K562 (cell line): ENCODE results near the gene ILF2. TPM values are rescaled to one million over a fixed set of nuclear protein-coding genes. Genes with fewer than 3 reads are reported as not detected.
A peak's percentile ranks its signal among the peaks of the same experiment; 100 is the strongest.

Source experiments
- CCAR2 ChIP-seq: fragments of 200-400 bp; formaldehyde crosslinking; IDR thresholded peaks from 2 replicates; pipeline ENCODE4 v1.6.1; 2017; ENCODE audit warnings: mild to moderate bottlenecking, low read depth, low read length
- JUNB ChIP-seq: fragments of 450-650 bp; formaldehyde crosslinking; conservative IDR thresholded peaks from 2 replicates; pipeline ENCODE4 v1.4.0; 2020; ENCODE audit warnings: mild to moderate bottlenecking
- MYNN ChIP-seq, 2 experiments: sonication (generic); formaldehyde crosslinking in 1 of 2; IDR thresholded peaks; 2 replicates each; pipeline versions ENCODE4 v1.5.0 to v1.6.1; 2016 to 2020; ENCODE audit warnings: antibody characterized with exemption in 1 of 2, missing genetic modification reagents in 1 of 2
- PHF8 ChIP-seq: fragments of 200-600 bp; sonication (generic); IDR thresholded peaks from 2 replicates; pipeline ENCODE4 v1.6.1; 2012; ENCODE audit warnings: mixed run types, mild to moderate bottlenecking, inconsistent platforms, low read length, moderate library complexity, borderline replicate concordance
- ZNF263 ChIP-seq: sonication (generic); formaldehyde crosslinking; IDR thresholded peaks from 2 replicates; pipeline ENCODE4 v1.8.0; 2022; ENCODE audit warnings: mild to moderate bottlenecking, missing genetic modification reagents, borderline replicate concordance
- polyA plus RNA-seq, 8 experiments: library from polyadenylated mRNA; depleted of rRNA in 4 of 8; stranded (reverse) in 5 of 8; unstranded in 3 of 8; fragments of >200 nt; fragmentation: Nextera tagmentation in 2 of 8; fragmentation: Illumina TruSeq in 1 of 8; extraction: Ambion mirVana in 2 of 8; extraction: Trizol in 1 of 8; gene quantifications; 2 replicates each; pipeline versions ENCODE4 v1.2.1 to v1.2.3, GENCODE V29; 2011 to 2014; ENCODE audit warnings: inconsistent platforms in 1 of 8, missing spikeins in 1 of 8
- total RNA-seq, 7 experiments: library from RNA; depleted of rRNA in 6 of 7; stranded (reverse); fragments of >200 nt in 6 of 7; fragmentation: Illumina TruSeq in 2 of 7; extraction: Trizol in 2 of 7; gene quantifications; 2 replicates each; pipeline versions ENCODE4 v1.2.1 to v1.2.3, GENCODE V29; 2011 to 2021; ENCODE audit warnings: low replicate concordance in 1 of 7
- TF ChIP-seq, protein P1 (sequence below): sonication (generic); formaldehyde crosslinking; IDR thresholded peaks from 2 replicates; pipeline ENCODE4 v1.8.1; 2023; ENCODE audit warnings: mild to moderate bottlenecking, missing genetic modification reagents

ILF2 gene
- total and polyA plus RNA-seq, 9 of the 15 experiments (the other 6 are each of a cell fraction or from before 2014, with no cell fraction given), result 282 to 726 (median 474) TPM

DNA sequence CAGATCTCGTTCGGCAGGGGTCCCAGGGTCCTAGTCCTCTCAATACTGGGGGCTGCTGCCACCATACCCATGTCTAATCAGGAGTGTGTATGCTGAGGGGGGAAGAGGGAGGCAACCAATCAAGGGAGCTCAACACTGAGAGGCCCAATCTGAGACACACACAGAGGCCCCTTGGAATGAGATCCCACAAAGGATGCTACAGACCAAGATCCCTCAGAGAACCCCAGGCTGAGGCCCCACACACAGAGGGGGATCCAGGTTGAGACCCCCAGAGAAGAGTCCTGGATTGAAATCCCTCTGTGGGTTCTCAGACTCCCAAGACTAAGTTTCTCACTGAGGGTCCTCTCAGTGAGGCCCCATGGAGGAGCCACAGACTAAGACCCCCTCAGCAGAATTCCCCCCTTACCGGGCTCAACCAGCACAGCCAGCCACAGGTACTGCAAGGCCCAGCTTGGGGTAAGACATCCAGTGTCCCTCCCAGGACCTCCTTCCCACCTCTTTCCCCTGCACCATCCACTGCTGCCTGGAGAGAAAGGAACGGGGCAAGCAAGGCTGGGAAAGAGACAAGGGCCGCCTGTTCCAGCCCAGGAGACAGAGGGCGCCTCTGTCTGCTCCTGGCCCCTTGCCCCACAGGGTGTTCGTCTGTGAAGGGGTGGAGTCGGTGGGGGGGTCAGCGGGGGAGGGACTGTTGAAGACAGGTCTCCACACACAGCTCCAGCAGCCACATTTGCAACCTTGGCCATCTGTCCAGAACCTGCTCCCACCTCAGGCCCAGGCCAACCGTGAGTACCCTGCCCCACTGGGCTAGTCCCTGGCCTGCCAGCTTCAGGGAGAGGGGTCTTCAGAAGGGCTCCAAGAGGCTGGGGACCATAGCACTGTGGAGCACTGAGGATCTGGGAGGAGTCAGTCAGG, 42.8 kb downstream of the ILF2 start, which contains the start of gene S100A1 (continued):
- TF ChIP-seq, protein P1, sequence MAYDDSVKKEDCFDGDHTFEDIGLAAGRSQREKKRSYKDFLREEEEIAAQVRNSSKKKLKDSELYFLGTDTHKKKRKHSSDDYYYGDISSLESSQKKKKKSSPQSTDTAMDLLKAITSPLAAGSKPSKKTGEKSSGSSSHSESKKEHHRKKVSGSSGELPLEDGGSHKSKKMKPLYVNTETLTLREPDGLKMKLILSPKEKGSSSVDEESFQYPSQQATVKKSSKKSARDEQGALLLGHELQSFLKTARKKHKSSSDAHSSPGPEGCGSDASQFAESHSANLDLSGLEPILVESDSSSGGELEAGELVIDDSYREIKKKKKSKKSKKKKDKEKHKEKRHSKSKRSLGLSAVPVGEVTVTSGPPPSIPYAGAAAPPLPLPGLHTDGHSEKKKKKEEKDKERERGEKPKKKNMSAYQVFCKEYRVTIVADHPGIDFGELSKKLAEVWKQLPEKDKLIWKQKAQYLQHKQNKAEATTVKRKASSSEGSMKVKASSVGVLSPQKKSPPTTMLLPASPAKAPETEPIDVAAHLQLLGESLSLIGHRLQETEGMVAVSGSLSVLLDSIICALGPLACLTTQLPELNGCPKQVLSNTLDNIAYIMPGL, result 0 out of 2 replicates have a peak, but pooled peaks have one; percentile 9
- TF ChIP-seq MYNN (IDR thresholded peaks at IDR 0.05), result 0 out of 2 replicates have a peak, but pooled peaks have one; percentile 0
- no peak for TF ChIP-seq MYNN (CRISPR knock-in tag; IDR thresholded peaks at IDR 0.05)
- no peak for TF ChIP-seq JUNB (CRISPR knock-in tag)
- peak; percentile 56; the same call in 1 of the 2 replicates for TF ChIP-seq PHF8
- no peak for TF ChIP-seq CCAR2
- TF ChIP-seq ZNF263 (CRISPR knock-in tag), result peak; percentile 81
- TF ChIP-seq, all 486 proteins: peak for 33
